DOHH2 (cell line): Measurements from ENCODE around the gene PDZD4.

Source experiments
- H3F3A ChIP-seq: fragments of 200-600 bp; sonication (generic), shearing (Covaris generic); 2 replicates; pipeline ENCODE4 v1.6.0; 2016; ENCODE audit warnings: antibody characterized with exemption, mild to moderate bottlenecking; ENCODE audit not compliant: control insufficient read depth, insufficient read depth
- H3K27ac ChIP-seq: fragments of 200-600 bp; sonication (generic); 2 replicates; pipeline ENCODE4 v1.5.1; 2014; ENCODE audit warnings: low read depth, mild to moderate bottlenecking, low read length, moderate library complexity
- H3K27me3 ChIP-seq: fragments of 200-600 bp; sonication (generic); 2 replicates; pipeline ENCODE4 v1.6.1; 2014; ENCODE audit warnings: mild to moderate bottlenecking, low read length, mixed read lengths; ENCODE audit not compliant: control insufficient read depth
- H3K36me3 ChIP-seq: fragments of 200-600 bp; sonication (generic); 2 replicates; pipeline ENCODE4 v1.6.1; 2014; ENCODE audit warnings: mild to moderate bottlenecking, low read length, moderate library complexity, mixed read lengths; ENCODE audit not compliant: control insufficient read depth
- H3K4me1 ChIP-seq: fragments of 200-600 bp; sonication (generic); 2 replicates; pipeline ENCODE4 v1.6.1; 2014; ENCODE audit warnings: mild to moderate bottlenecking, low read length, mixed read lengths; ENCODE audit not compliant: control insufficient read depth
- H3K4me2 ChIP-seq: fragments of 200-600 bp; sonication (generic); 2 replicates; pipeline ENCODE4 v1.6.0; 2014; ENCODE audit warnings: mild to moderate bottlenecking, low read length, moderate library complexity
- H3K4me3 ChIP-seq: fragments of 200-600 bp; sonication (generic); 2 replicates; pipeline ENCODE4 v1.5.1; 2014; ENCODE audit warnings: mild to moderate bottlenecking, low read length, mixed read lengths
- H3K79me2 ChIP-seq: fragments of 200-600 bp; sonication (generic); 2 replicates; pipeline ENCODE4 v1.6.1; 2014; ENCODE audit warnings: mild to moderate bottlenecking, low read length, mixed read lengths; ENCODE audit not compliant: control insufficient read depth
- H3K9me2 ChIP-seq: fragments of 200-600 bp; sonication (generic); replicated peaks from 2 replicates; pipeline ENCODE4 v1.6.1; 2014; ENCODE audit warnings: mild to moderate bottlenecking, low read length, mixed read lengths; ENCODE audit not compliant: control insufficient read depth
- H3K9me3 ChIP-seq: fragments of 200-600 bp; sonication (generic); 2 replicates; pipeline ENCODE4 v1.6.1; 2014; ENCODE audit warnings: antibody characterized with exemption, low read length, mixed read lengths; ENCODE audit not compliant: control insufficient read depth, insufficient read depth
- H4K20me1 ChIP-seq: fragments of 200-600 bp; sonication (generic); 2 replicates; pipeline ENCODE4 v1.6.0; 2014; ENCODE audit warnings: low read depth, mild to moderate bottlenecking, antibody characterized with exemption, low read length, moderate library complexity; ENCODE audit not compliant: control insufficient read depth, insufficient read depth
- CTCF ChIP-seq: fragments of 200-600 bp; sonication (generic); IDR thresholded peaks from one replicate; pipeline ENCODE4 v1.5.1; 2014; ENCODE audit warnings: antibody characterized with exemption, mild to moderate bottlenecking, low read depth, low read length; ENCODE audit not compliant: poor library complexity, severe bottlenecking
- EZH2phosphoT487 ChIP-seq: fragments of 200-600 bp; sonication (generic); IDR thresholded peaks from 2 replicates; pipeline ENCODE4 v1.6.1; 2017; ENCODE audit warnings: borderline replicate concordance, mild to moderate bottlenecking, antibody characterized with exemption, low read length, moderate library complexity, mixed read lengths

Gene PDZD4

GRCh38 chrX:153831429-153832150 lies 1.2 kb upstream of the PDZD4 start:
- Histone ChIP-seq H4K20me1 (no peaks in the 10 kb centered on the region), H3K9me2 (no peaks in the 10 kb centered on the region), H3K4me2 (no peak overlapping the region), H3K27ac (no peak overlapping the region), H3K36me3 (no peaks in the 10 kb centered on the region), H3K4me3 (no peak overlapping the region), H3F3A (no peaks in the 10 kb centered on the region), H3K27me3 (peaks cover 11% of the 10 kb centered on the region), H3K79me2 (no peaks in the 10 kb centered on the region), H3K4me1 (no peaks in the 10 kb centered on the region), H3K9me3 (no peaks in the 10 kb centered on the region)
- TF ChIP-seq EZH2phosphoT487, result no peak
- no peak for TF ChIP-seq CTCF

- Histone ChIP-seq H3K9me3 (no peaks in the 10 kb centered on the region), H3K27ac (no peak overlapping the region), H3K4me2 (no peak overlapping the region), H4K20me1 (no peaks in the 10 kb centered on the region), H3K4me1 (no peaks in the 10 kb centered on the region), H3K27me3 (peaks cover 11% of the 10 kb centered on the region), H3K79me2 (no peaks in the 10 kb centered on the region), H3K36me3 (no peaks in the 10 kb centered on the region), H3K9me2 (no peaks in the 10 kb centered on the region), H3F3A (no peaks in the 10 kb centered on the region), H3K4me3 (no peak overlapping the region)
- TF ChIP-seq CTCF, result no peak
- TF ChIP-seq EZH2phosphoT487, result no peak
Observed at GRCh38 chrX:153830640-153831428, 490 bp upstream of the PDZD4 start.

GRCh38 chrX:153829549-153829798 lies 870 bp downstream of the PDZD4 start:
- Histone ChIP-seq H3K4me1 (no peaks in the 10 kb centered on the region), H3K9me3 (no peaks in the 10 kb centered on the region), H3K79me2 (no peaks in the 10 kb centered on the region), H3F3A (no peaks in the 10 kb centered on the region), H4K20me1 (no peaks in the 10 kb centered on the region), H3K27me3 (peaks cover 11% of the 10 kb centered on the region), H3K27ac (no peak overlapping the region), H3K36me3 (no peaks in the 10 kb centered on the region), H3K4me2 (no peak overlapping the region), H3K4me3 (no peak overlapping the region), H3K9me2 (no peaks in the 10 kb centered on the region)
- no peak for TF ChIP-seq EZH2phosphoT487
- no peak for TF ChIP-seq CTCF
